NCI-H345 treated with DMSO at 0.1 percent for 48 hours (cell line): ENCODE data around the gene OTOL1.
"Not testable (repeated sequence)": the region's sequence is repeated elsewhere in the genome, so short reads cannot be mapped to it uniquely, and the experiment has no call there.

Source experiments
- DNase-seq: peaks from one replicate; lab custom pipeline; 2025; ENCODE audit not compliant: unreplicated experiment; lab: John Stamatoyannopoulos, UW

Gene OTOL1

GRCh38 chr3:161496508-161496907 is at the start of gene OTOL1:
TSS of gene OTOL1 (plus strand) at chr3:161496808. CDS start at chr3:161496808, 0 bp downstream.
- no peak for DNase-seq

GRCh38 chr3:161449785-161450184 is 46.8 kb upstream of the OTOL1 start:
- DNase-seq, result no peak

GRCh38 chr3:161452179-161452578 is 44.4 kb upstream of the OTOL1 start:
- no peak for DNase-seq

- no peak for DNase-seq
These were observed 42.0 kb upstream of the OTOL1 start for GRCh38 chr3:161454615-161455014.

- no peak for DNase-seq
These were observed 40.6 kb upstream of the OTOL1 start for GRCh38 chr3:161455962-161456361.

GRCh38 chr3:161462138-161462537 is 34.5 kb upstream of the OTOL1 start:
- DNase-seq, result no peak

GRCh38 chr3:161471211-161471610 is 25.4 kb upstream of the OTOL1 start:
- DNase-seq, result no peak

GRCh38 chr3:161474139-161474538 is 22.5 kb upstream of the OTOL1 start:
- no peak for DNase-seq

- no peak for DNase-seq
These were observed 21.9 kb upstream of the OTOL1 start for GRCh38 chr3:161474741-161475140.

GRCh38 chr3:161475206-161475605 is 21.4 kb upstream of the OTOL1 start:
- no peak for DNase-seq

GRCh38 chr3:161475905-161476304 is 20.7 kb upstream of the OTOL1 start:
- DNase-seq, result no peak

- DNase-seq, result no peak
These were observed 12.4 kb upstream of the OTOL1 start for GRCh38 chr3:161484226-161484625.

- DNase-seq, result not testable (repeated sequence)
These were observed 8.3 kb upstream of the OTOL1 start for GRCh38 chr3:161488284-161488683.

- DNase-seq, result no peak
These were observed 7.2 kb upstream of the OTOL1 start for GRCh38 chr3:161489395-161489794.

- not testable (repeated sequence) for DNase-seq
These were observed 5.8 kb upstream of the OTOL1 start for GRCh38 chr3:161490845-161491244.

GRCh38 chr3:161498259-161498921 is 1.8 kb downstream of the OTOL1 start:
- no peak for DNase-seq

GRCh38 chr3:161500068-161500796 is 3.6 kb downstream of the OTOL1 start:
- DNase-seq, result no peak

- no peak for DNase-seq
These were observed 6.7 kb downstream of the OTOL1 start for GRCh38 chr3:161503271-161503670.

GRCh38 chr3:161508852-161509477 is 12.4 kb downstream of the OTOL1 start:
- DNase-seq, result no peak

GRCh38 chr3:161510510-161511260 is 14.1 kb downstream of the OTOL1 start:
- no peak for DNase-seq

- no peak for DNase-seq
These were observed 27.3 kb downstream of the OTOL1 start for GRCh38 chr3:161523916-161524315.
